HG03045 (cell line): Measurements from ENCODE around the gene FCHO2.
"Not testable (repeated sequence)": the region's sequence is repeated elsewhere in the genome, so short reads cannot be mapped to it uniquely, and the experiment has no call there.

Experiments used
- ATAC-seq: cut with Tn5 transposase; IDR thresholded peaks from one replicate; pipeline ENCODE4 v1.9.1; 2021; ENCODE audit warnings: mild to moderate bottlenecking, moderate library complexity; ENCODE audit not compliant: unreplicated experiment

Gene FCHO2

GRCh38 chr5:72955143-72955767 lies 586 bp upstream of the FCHO2 start:
- ATAC-seq = peak; percentile 52

- ATAC-seq = peak; percentile 40
These were observed 691 bp downstream of the FCHO2 start for GRCh38 chr5:72956324-72957140.

- no peak for ATAC-seq
These were observed 1.5 kb downstream of the FCHO2 start for GRCh38 chr5:72957337-72957736.

- no peak for ATAC-seq
These were observed 3.4 kb downstream of the FCHO2 start for GRCh38 chr5:72959257-72959656.

- ATAC-seq = not testable (repeated sequence)
These were observed 18.6 kb downstream of the FCHO2 start for GRCh38 chr5:72974481-72974880.

GRCh38 chr5:72976810-72977209 lies 21.0 kb downstream of the FCHO2 start:
- ATAC-seq = not testable (repeated sequence)

- no peak for ATAC-seq
These were observed 29.9 kb downstream of the FCHO2 start for GRCh38 chr5:72985719-72986118.

GRCh38 chr5:72988769-72989168 lies 32.9 kb downstream of the FCHO2 start:
- no peak for ATAC-seq

- ATAC-seq = no peak
These were observed 35.6 kb downstream of the FCHO2 start for GRCh38 chr5:72991394-72991793.

- ATAC-seq = no peak
These were observed 38.7 kb downstream of the FCHO2 start for GRCh38 chr5:72994578-72994977.

- no peak for ATAC-seq
These were observed 40.8 kb downstream of the FCHO2 start for GRCh38 chr5:72996632-72997031.

- no peak for ATAC-seq
These were observed 44.1 kb downstream of the FCHO2 start for GRCh38 chr5:72999916-73000315.

GRCh38 chr5:73005886-73006285 lies 50.0 kb downstream of the FCHO2 start:
- no peak for ATAC-seq

- ATAC-seq = no peak
These were observed 51.2 kb downstream of the FCHO2 start for GRCh38 chr5:73007051-73007450.

GRCh38 chr5:73008831-73009230 lies 53.0 kb downstream of the FCHO2 start:
- ATAC-seq = no peak

GRCh38 chr5:73011612-73012011 lies 55.8 kb downstream of the FCHO2 start:
- ATAC-seq = not testable (repeated sequence)

- no peak for ATAC-seq
These were observed 63.1 kb downstream of the FCHO2 start for GRCh38 chr5:73018892-73019291.

- no peak for ATAC-seq
These were observed 63.9 kb downstream of the FCHO2 start for GRCh38 chr5:73019766-73020165.

GRCh38 chr5:73022471-73023169 lies 66.8 kb downstream of the FCHO2 start:
- no peak for ATAC-seq

- not testable (repeated sequence) for ATAC-seq
These were observed 69.2 kb downstream of the FCHO2 start for GRCh38 chr5:73024946-73025544.

GRCh38 chr5:73027361-73027760 lies 71.5 kb downstream of the FCHO2 start:
- no peak for ATAC-seq
